Activated gamma-delta T cell treated with Interleukin-2 at 50 U/mL for 16 hours (primary cell): ENCODE measurements around the gene ACP6.
A peak's percentile ranks its signal among the peaks of the same experiment; 100 is the strongest.

Experiments
- DNase-seq: peaks from one replicate; pipeline ENCODE4 v3.0.0-alpha.2; 2020

Gene ACP6

GRCh38 chr1:147648933-147649332 lies 21.4 kb downstream of the ACP6 start:
- no peak for DNase-seq

GRCh38 chr1:147647796-147648633 lies 22.3 kb downstream of the ACP6 start:
- DNase-seq = peak; percentile 31

- DNase-seq = no peak
Observed at GRCh38 chr1:147643974-147644373, 26.4 kb downstream of the ACP6 start.

DNA sequence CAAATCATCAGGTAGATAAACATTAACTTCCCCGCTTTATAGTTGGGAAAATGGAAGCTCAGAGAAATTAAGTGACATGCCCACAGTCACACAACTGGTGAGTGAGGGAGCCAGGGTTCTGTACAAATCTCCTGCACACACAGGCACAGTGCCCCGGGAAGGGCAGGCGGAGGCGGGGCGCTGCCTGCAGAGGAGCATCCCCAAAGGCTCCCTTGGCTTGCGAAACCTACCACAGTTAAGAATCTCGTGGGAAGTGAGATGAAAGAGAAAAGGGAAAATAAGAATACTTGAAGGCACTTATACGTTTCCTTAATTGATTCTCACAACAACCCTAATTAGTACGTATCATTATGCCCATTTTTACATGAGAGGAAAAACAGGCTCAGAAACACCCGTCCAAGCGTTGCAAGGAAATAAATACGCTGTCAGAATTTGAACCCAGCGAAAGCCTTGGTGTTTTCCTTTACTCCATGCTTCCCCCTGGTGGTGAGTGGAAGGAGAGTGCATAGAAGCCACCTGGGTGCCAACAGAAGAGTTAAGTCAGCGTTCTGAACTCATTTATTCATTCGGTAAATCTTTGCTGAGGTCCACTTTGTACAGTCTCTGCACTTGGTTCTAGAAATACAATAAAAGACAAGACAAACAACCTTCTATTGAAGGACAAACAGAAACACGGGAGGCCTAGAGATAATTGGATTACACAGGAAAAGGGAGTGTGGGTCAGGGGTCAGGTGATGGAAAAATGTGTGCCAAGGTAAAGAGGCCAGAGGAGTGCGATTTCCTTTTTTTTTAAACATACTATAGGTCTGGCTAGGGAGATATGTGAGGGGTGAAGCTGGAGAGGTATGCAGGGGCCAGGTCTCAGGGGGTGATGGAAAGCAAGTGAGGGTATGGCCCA lies 28.4 kb downstream of the ACP6 start:
- peak; percentile 39 for DNase-seq

DNA sequence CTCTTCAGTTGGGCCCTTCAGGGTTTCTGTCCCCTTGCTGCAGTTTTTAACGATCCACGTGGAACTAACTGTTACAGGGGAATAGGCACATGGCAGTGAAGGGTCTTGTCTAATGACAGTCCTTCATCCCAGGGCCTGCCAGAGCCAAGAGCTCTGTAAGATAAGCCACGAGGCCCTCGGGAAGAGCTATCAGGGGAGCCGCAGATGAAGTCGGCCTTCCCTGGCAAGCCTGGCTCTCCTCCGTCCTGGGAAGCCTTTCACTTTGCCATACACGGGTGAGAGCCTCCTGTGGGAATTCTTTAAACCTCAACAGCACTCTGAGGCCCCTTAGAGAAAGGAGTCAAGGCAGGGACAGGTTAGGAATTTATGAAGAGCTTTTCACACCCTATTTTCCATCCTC lies 29.0 kb downstream of the ACP6 start:
- DNase-seq = no peak

DNA sequence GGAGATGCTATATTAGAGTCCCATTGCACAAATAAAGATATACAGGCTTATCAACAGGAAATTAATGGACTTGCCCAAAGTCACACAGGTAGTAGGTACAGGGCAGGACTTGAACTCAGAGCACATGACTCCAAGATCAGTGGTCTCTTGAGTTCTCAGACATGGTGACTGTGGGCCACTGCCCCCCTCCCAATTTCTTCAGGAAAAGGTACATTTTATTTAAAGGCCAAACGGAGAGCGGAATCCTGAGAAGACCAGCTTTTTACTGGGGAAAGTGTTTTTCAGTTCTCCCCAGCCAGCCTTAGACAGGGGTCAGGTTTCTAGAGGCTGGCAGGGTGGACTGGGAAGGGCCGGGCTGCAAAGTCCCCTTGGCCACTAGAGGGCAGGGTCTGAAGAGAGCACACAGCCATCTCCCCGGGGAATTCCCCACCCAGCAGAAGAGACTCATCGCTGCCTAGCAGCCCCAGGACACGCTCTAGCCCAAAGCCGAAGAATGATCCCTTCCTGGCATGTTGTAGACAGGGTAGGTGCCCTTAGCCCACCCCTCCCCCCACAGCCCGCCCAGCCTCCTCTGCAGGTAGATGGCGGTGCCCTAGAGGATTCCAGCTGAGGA lies 29.7 kb downstream of the ACP6 start:
- peak; percentile 71 for DNase-seq

DNA sequence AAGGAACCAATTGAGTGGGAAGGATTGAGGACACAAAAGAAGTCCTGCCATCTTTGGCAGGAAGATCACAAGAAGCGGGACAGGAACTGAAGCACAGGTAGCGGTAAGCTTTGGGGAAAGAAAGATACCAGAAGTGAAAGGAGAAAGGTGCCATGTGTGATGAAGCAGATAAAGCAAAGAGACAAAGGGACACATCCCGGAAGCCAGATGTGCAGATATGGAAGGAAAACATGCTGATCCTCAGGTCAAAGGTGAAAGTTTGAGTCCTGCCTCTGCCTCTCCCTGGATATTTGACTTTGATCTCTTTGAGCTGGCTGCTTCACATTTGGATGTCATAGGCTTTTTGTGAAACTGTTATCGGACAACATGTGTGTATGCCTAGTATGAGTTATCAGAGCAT lies 34.0 kb downstream of the ACP6 start:
- DNase-seq = no peak

- DNase-seq = no peak
Observed at GRCh38 chr1:147635342-147635741, 35.0 kb downstream of the ACP6 start.

GRCh38 chr1:147634645-147635044 lies 35.7 kb downstream of the ACP6 start:
- DNase-seq = no peak

DNA sequence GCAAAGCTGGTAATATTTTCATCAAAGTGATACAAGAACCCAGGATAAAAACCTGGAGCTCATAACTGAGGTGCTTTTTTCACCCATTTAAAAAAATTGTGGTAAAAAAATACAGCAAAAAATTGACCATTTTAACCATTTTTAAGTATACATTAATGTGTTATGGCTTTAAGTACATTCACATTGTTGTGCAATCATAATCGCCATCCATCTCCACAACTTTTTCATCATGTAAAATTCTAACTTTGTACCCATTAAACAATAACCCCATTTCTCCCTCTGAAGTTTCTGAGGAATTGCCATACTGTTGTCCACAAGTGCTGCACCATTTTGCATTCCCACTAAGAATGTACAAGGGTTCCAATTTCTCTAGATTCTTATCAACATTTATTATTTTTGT lies 36.6 kb downstream of the ACP6 start:
- no peak for DNase-seq

GRCh38 chr1:147631839-147632238 lies 38.5 kb downstream of the ACP6 start:
- DNase-seq = no peak

DNA sequence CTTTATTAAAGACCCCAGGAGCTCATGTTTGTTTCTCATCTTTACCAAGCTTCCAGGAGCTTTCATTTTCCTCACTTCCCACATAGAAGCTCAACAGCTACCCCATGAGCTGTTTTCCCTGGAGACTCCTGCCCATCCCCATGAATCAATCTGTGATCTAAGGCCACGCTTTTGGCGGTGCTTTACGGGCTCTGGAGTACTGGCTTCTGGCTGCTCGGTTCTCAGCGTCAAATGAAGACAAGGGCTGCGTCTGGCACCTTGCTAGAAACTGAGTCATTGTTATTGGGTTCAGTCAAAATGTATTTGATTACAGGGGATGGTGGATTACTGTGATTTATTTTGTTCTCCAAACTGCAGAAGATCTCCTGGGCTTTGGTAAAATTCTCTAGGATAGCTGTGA lies 39.9 kb downstream of the ACP6 start:
- DNase-seq = no peak

GRCh38 chr1:147630022-147630421 lies 40.3 kb downstream of the ACP6 start:
- DNase-seq = no peak

DNA sequence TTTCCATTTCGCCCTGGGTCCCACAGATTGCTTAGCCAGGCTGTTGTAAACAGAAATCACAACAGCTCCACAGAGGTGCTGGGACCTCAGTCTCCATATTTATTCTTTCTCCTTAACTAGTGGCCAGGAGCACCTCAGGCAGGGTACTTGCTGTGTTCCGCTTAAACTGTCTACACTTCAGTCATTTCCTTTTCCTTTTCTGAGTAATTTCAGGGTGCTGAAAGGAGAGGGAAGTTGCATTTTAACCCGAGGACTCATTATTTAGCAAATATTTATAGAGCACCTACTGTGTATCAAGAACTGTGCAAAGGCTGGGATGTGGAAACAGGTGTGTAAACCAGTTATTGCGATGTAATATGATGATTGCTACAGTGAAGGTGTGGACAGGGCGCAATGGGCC lies 41.9 kb downstream of the ACP6 start:
- no peak for DNase-seq

DNA sequence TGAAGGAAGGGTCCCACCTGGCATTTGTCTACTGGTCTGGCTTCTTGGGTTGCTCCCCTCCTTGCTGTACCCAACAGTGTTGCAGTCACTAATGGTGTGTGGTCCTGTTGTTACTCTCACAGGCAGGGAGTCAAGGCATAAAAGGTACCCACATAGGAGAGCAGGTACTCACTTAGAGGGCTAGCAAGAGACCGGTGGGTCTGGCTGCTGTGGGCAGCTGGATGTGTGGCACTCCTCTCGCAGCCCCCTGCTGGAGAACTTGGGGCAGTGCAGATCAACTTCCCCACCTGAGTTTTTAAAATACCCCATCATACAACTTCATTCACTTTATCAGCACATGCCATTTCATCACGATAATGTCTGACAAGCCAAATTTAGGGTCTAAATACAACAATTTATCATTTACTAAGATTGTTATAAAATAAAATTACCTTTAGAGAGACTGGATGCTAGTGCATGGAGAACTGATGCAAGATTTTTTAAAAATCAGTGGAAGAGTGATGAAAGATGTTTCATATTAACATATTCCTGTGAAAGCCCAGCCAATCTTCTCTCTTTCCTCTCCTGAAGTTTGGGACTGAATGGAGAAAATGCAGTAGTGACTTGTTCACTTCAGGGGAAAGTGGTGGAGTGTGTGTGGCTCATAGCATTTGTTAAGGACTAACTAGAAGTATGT lies 42.8 kb downstream of the ACP6 start:
- DNase-seq = peak; percentile 51

GRCh38 chr1:147626739-147627138 lies 43.6 kb downstream of the ACP6 start:
- no peak for DNase-seq

DNA sequence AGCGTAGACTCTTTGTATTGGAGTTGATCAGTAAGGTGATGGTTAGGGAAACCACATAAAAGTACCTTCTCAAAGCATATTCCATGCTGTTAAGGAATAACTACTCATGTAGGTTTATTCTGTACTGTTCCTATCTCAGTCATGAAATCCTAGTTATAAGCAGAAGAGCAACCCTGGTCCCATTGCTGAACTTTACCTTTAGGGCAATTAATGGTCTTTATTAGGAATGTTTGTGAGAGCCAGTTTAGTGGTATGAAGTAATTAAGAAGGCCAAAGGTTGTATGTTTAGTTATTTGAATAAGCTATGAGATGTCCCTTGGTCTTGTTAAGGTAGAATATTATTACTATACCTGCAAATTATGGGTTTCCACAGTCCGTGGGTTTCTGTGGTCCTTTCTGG lies 44.0 kb downstream of the ACP6 start:
- DNase-seq = no peak

GRCh38 chr1:147625362-147625995 lies 44.8 kb downstream of the ACP6 start:
- no peak for DNase-seq

- DNase-seq = no peak
Observed at GRCh38 chr1:147624529-147624928, 45.8 kb downstream of the ACP6 start.

- DNase-seq = no peak
Observed at GRCh38 chr1:147624011-147624410, 46.3 kb downstream of the ACP6 start.

GRCh38 chr1:147622731-147623130 lies 47.6 kb downstream of the ACP6 start:
- DNase-seq = no peak

GRCh38 chr1:147620543-147620942 lies 49.8 kb downstream of the ACP6 start:
- no peak for DNase-seq

- DNase-seq = no peak
Observed at GRCh38 chr1:147619741-147620140, 50.6 kb downstream of the ACP6 start.
